HepG2 (cell line): ENCODE measurements around the gene PRIMPOL. TPM values are rescaled to one million over a fixed set of nuclear protein-coding genes. Genes with fewer than 3 reads are reported as not detected.

ENCODE experiments used
- ARID4A ChIP-seq: sonication (generic); formaldehyde crosslinking; IDR thresholded peaks from 2 replicates; pipeline ENCODE4 v1.5.0; 2020; ENCODE audit warnings: mild to moderate bottlenecking, missing genetic modification reagents, borderline replicate concordance
- CREB1 ChIP-seq, 2 experiments: fragments of 450-650 bp in 1 of 2; IDR thresholded peaks; 2 replicates each; pipeline ENCODE4 v1.6.1; 2016 to 2017; ENCODE audit warnings: control low read depth in 1 of 2, mild to moderate bottlenecking in 1 of 2, missing compliant biosample characterization in 1 of 2, missing genetic modification characterization in 1 of 2
- DBP ChIP-seq: sonication (generic); formaldehyde crosslinking; IDR thresholded peaks from 2 replicates; pipeline ENCODE4 v1.4.0; 2020; ENCODE audit warnings: missing genetic modification reagents; ENCODE audit errors: not compliant biosample characterization
- ETV5 ChIP-seq: IDR thresholded peaks from 2 replicates; pipeline ENCODE4 v1.6.1; 2018; ENCODE audit warnings: missing biosample characterization, missing genetic modification reagents, inconsistent platforms, borderline replicate concordance
- MYNN ChIP-seq: sonication (generic); formaldehyde crosslinking; IDR thresholded peaks from 2 replicates; pipeline ENCODE4 v1.4.0; 2020; ENCODE audit warnings: mild to moderate bottlenecking, low read depth, missing genetic modification reagents
- PTBP1 ChIP-seq: fragments of 200-400 bp; formaldehyde crosslinking; IDR thresholded peaks from 2 replicates; pipeline ENCODE4 v1.6.1; 2018; ENCODE audit warnings: low read length, low read depth; ENCODE audit not compliant: poor library complexity, severe bottlenecking
- RAD21 ChIP-seq: fragments of 450-650 bp; formaldehyde crosslinking; IDR thresholded peaks from 2 replicates; pipeline ENCODE4 v1.5.0; 2020; ENCODE audit warnings: mild to moderate bottlenecking
- RFX1 ChIP-seq: fragments of 450-650 bp; IDR thresholded peaks from 2 replicates; pipeline ENCODE4 v1.6.1; 2017
- SMAD1 ChIP-seq: sonication (generic); formaldehyde crosslinking; IDR thresholded peaks from 2 replicates; pipeline ENCODE4 v1.4.0; 2020; ENCODE audit warnings: missing genetic modification reagents, low read depth, mild to moderate bottlenecking, borderline replicate concordance
- TCF12 ChIP-seq, 2 experiments: fragments of 450-650 bp in 1 of 2; sonication (generic) in 1 of 2; formaldehyde crosslinking in 1 of 2; IDR thresholded peaks; 2 replicates each; pipeline versions ENCODE4 v1.6.1 to v1.8.0; 2017 to 2022; ENCODE audit warnings: antibody characterized with exemption in 1 of 2, mild to moderate bottlenecking in 1 of 2, missing genetic modification reagents in 1 of 2, moderate library complexity in 1 of 2
- UBTF ChIP-seq: sonication (generic); formaldehyde crosslinking; IDR thresholded peaks from 2 replicates; pipeline ENCODE4 v1.4.0; 2020; ENCODE audit warnings: mild to moderate bottlenecking, missing genetic modification reagents
- ZMYM4 ChIP-seq: sonication (generic); formaldehyde crosslinking; IDR thresholded peaks from 2 replicates; pipeline ENCODE4 v1.8.1; 2023; ENCODE audit warnings: mild to moderate bottlenecking, missing genetic modification reagents
- ZNF253 ChIP-seq: sonication (generic); formaldehyde crosslinking; IDR thresholded peaks from 2 replicates; pipeline ENCODE4 v1.8.0; 2022; ENCODE audit warnings: mild to moderate bottlenecking, missing genetic modification reagents, borderline replicate concordance
- ZNF331 ChIP-seq: sonication (generic); formaldehyde crosslinking; IDR thresholded peaks from 2 replicates; pipeline ENCODE4 v1.4.0; 2020; ENCODE audit warnings: missing genetic modification reagents
- ZNF431 ChIP-seq: sonication (generic); formaldehyde crosslinking; IDR thresholded peaks from 2 replicates; pipeline ENCODE4 v1.9.0; 2022; ENCODE audit warnings: missing genetic modification reagents, low read depth, mild to moderate bottlenecking, borderline replicate concordance
- ZNF512 ChIP-seq: sonication (generic); formaldehyde crosslinking; IDR thresholded peaks from 2 replicates; pipeline ENCODE4 v1.4.0; 2020; ENCODE audit warnings: mild to moderate bottlenecking, missing genetic modification reagents
- ZNF546 ChIP-seq: sonication (generic); formaldehyde crosslinking; conservative IDR thresholded peaks from 2 replicates; pipeline ENCODE4 v1.8.1; 2023; ENCODE audit warnings: mild to moderate bottlenecking, missing genetic modification reagents
- polyA plus RNA-seq, 8 experiments: library from polyadenylated mRNA; depleted of rRNA in 3 of 8; stranded (reverse) in 7 of 8; unstranded in 1 of 8; fragments of >200 nt; fragmentation: Illumina TruSeq in 4 of 8; extraction: Trizol in 4 of 8; gene quantifications; 2 replicates each; pipeline versions ENCODE4 v1.2.1 to v1.2.3, GENCODE V29; 2011 to 2016; ENCODE audit warnings: low read depth in 4 of 8, missing spikeins in 1 of 8, mixed read lengths in 1 of 8; ENCODE audit not compliant: insufficient read depth in 1 of 8
- total RNA-seq, 5 experiments: library from RNA; depleted of rRNA; stranded (reverse); fragments of >200 nt; fragmentation: Illumina TruSeq; extraction: Trizol; gene quantifications; 2 replicates each; pipeline ENCODE4 v1.2.3, GENCODE V29; 2016; ENCODE audit warnings: low read depth in 1 of 5

PRIMPOL gene
- total and polyA plus RNA-seq, 2 of the 13 experiments (the other 11 are each of a cell fraction or from before 2014, with no cell fraction given): 7.3 to 11.0 TPM

GRCh38 chr4:184649026-184649970 lies at the start of gene PRIMPOL, which contains the start of gene CASP3 (continued):
- TF ChIP-seq RFX1 (no peak), DBP (CRISPR knock-in tag) (no peak), ZMYM4 (CRISPR knock-in tag) (peak; percentile 66; the same call in 1 of the 2 replicates), PTBP1 (no peak), ETV5 (peak; percentile 63; the same call in 1 of the 2 replicates), ZNF331 (CRISPR knock-in tag) (peak; percentile 52; the same call in 1 of the 2 replicates), UBTF (CRISPR knock-in tag) (peak; percentile 94), CREB1 (IDR thresholded peaks at IDR 0.05) (no peak), CREB1 (CRISPR knock-in tag; IDR thresholded peaks at IDR 0.05) (no peak), ZNF431 (0 out of 2 replicates have a peak, but pooled peaks have one; percentile 36), TCF12 (IDR thresholded peaks at IDR 0.05) (no peak), TCF12 (CRISPR knock-in tag; IDR thresholded peaks at IDR 0.05) (0 out of 2 replicates have a peak, but pooled peaks have one; percentile 14), MYNN (CRISPR knock-in tag) (no peak), ARID4A (CRISPR knock-in tag) (peak; percentile 68; the same call in 1 of the 2 replicates), SMAD1 (CRISPR knock-in tag) (0 out of 2 replicates have a peak, but pooled peaks have one; percentile 1), ZNF512 (CRISPR knock-in tag) (no peak), ZNF253 (CRISPR knock-in tag) (0 out of 2 replicates have a peak, but pooled peaks have one; percentile 46), ZNF546 (peak; percentile 70), RAD21 (CRISPR knock-in tag) (peak; percentile 41)
